HCT116 (cell line): Measurements from ENCODE around the gene CXCL1.

Experiments used
- CEBPB ChIP-seq: IDR thresholded peaks from 2 replicates; pipeline ENCODE4 v1.6.1; 2012; ENCODE audit warnings: low read depth
- EZH2 ChIP-seq: fragments of 200-600 bp; sonication (generic); IDR thresholded peaks from 2 replicates; pipeline ENCODE4 v1.6.1; 2017; ENCODE audit warnings: antibody characterized with exemption, mixed run types
- POLR2A ChIP-seq: IDR thresholded peaks from 2 replicates; pipeline ENCODE4 v1.7.0; 2011; ENCODE audit warnings: borderline replicate concordance; ENCODE audit not compliant: insufficient read depth, insufficient read length; ENCODE audit errors: extremely low read depth
- POLR2AphosphoS5 ChIP-seq: IDR thresholded peaks from 2 replicates; pipeline ENCODE4 v1.6.1; 2011; ENCODE audit warnings: mild to moderate bottlenecking, low read depth, low read length, moderate library complexity
- REST ChIP-seq: IDR thresholded peaks from 2 replicates; pipeline ENCODE4 v1.6.1; 2012; ENCODE audit warnings: low read depth
- SRF ChIP-seq: IDR thresholded peaks from 2 replicates; pipeline ENCODE4 v1.6.1; 2012; ENCODE audit warnings: low read depth
- TF ChIP-seq, protein P1 (sequence below), 3 experiments: fragments of 200-600 bp in 1 of 3; sonication (generic) in 1 of 3; IDR thresholded peaks in 2 of 3; conservative IDR thresholded peaks in 1 of 3; 2 replicates each; pipeline ENCODE4 v1.5.1; 2012 to 2017; ENCODE audit warnings: low read depth in 2 of 3, low read length in 2 of 3, antibody characterized with exemption in 1 of 3, borderline replicate concordance in 1 of 3, control low read depth in 1 of 3, mild to moderate bottlenecking in 1 of 3, mixed read lengths in 1 of 3, mixed run types in 1 of 3, moderate library complexity in 1 of 3; ENCODE audit not compliant: insufficient read depth in 1 of 3

DNA sequence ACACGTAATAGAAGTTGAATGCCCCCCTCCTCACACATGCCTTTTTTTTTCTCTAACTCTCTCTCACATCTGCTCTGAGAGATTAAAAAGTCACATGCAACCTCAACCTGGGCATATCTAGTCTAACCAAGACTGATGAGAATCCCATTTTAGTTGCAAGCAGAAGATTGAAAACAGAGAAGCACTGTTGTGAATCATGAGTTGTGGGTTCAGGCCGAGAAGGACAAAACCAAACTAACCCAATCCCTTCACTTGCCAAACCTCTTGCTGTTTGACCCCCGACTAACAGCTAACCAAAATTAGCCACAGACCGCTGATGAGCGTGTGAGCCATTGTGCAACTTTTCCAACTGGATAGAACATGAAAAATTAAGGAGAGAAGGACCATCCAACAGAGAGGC lies 31.8 kb downstream of the CXCL1 start:
- no peak for TF ChIP-seq POLR2A
- TF ChIP-seq REST: no peak
- TF ChIP-seq, protein P1, sequence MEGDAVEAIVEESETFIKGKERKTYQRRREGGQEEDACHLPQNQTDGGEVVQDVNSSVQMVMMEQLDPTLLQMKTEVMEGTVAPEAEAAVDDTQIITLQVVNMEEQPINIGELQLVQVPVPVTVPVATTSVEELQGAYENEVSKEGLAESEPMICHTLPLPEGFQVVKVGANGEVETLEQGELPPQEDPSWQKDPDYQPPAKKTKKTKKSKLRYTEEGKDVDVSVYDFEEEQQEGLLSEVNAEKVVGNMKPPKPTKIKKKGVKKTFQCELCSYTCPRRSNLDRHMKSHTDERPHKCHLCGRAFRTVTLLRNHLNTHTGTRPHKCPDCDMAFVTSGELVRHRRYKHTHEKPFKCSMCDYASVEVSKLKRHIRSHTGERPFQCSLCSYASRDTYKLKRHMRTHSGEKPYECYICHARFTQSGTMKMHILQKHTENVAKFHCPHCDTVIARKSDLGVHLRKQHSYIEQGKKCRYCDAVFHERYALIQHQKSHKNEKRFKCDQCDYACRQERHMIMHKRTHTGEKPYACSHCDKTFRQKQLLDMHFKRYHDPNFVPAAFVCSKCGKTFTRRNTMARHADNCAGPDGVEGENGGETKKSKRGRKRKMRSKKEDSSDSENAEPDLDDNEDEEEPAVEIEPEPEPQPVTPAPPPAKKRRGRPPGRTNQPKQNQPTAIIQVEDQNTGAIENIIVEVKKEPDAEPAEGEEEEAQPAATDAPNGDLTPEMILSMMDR (IDR thresholded peaks at IDR 0.05 in 2 of 3, conservative IDR thresholded peaks at IDR 0.05 in 1 of 3; ENCODE audit: borderline replicate concordance in 1 of 3, insufficient read depth in 1 of 3, low read depth in 2 of 3, low read length in 2 of 3): no peak
- TF ChIP-seq POLR2AphosphoS5: no peak
- no peak for TF ChIP-seq SRF
- TF ChIP-seq CEBPB: no peak
- TF ChIP-seq EZH2: no peak
